HCT116 (cell line): Measurements from ENCODE around the gene KLHL11. TPM values are rescaled to one million over a fixed set of nuclear protein-coding genes. Genes with fewer than 3 reads are reported as not detected.

Experiments
- ATAC-seq: fragments of 200-7000 bp; cut with Tn5 transposase; 2 replicates; pipeline ENCODE4 v1.9.1; 2020; ENCODE audit warnings: mild to moderate bottlenecking, moderate library complexity
- BruUV-seq: library from RNA; stranded (reverse); fragments of 400-500 nt; replicated peaks from 2 replicates; lab custom pipeline; 2021; lab: Mats Ljungman, UMichigan
- CTCF ChIA-PET: fragments of 300-600 bp; sonication (Branson Sonifier 250); formaldehyde crosslinking; loops from one replicate; lab custom pipeline; 2021; ENCODE audit warnings: antibody characterized with exemption; lab: Charles Lee
- POLR2A ChIA-PET: fragments of 300-600, 350-600 bp; sonication (Branson Sonifier 250); formaldehyde crosslinking; loops from one replicate; lab custom pipeline; 2021; ENCODE audit warnings: antibody characterized with exemption; lab: Charles Lee
- RAD21 ChIA-PET, 2 experiments: fragments of 300-600 bp; sonication (Branson Sonifier 250); formaldehyde crosslinking; loops; one replicate each; lab custom pipeline; 2023; ENCODE audit warnings: low total read pairs in 2 of 2; ENCODE audit not compliant: uncharacterized antibody in 2 of 2, unreplicated experiment in 2 of 2, low non-redundant PET in 1 of 2; lab: Charles Lee
- DNase-seq: peaks from one replicate; pipeline ENCODE4 v3.0.0-alpha.2; 2010; ENCODE audit warnings: low read depth, low spot score
- H2AFZ ChIP-seq: fragments of 200-600 bp; shearing (Covaris generic), sonication (generic); 2 replicates; pipeline ENCODE4 v1.6.1; 2017; ENCODE audit warnings: low read depth, mixed run types, mixed read lengths, antibody characterized with exemption, low read length; ENCODE audit not compliant: poor library complexity, severe bottlenecking
- H3K27ac ChIP-seq: 2 replicates; pipeline ENCODE4 v1.5.1; 2012; ENCODE audit warnings: low read depth, low read length
- H3K27me3 ChIP-seq: fragments of 200-600 bp; sonication (generic); 2 replicates; pipeline ENCODE4 v1.6.1; 2016; ENCODE audit warnings: mixed run types, low read length, mixed read lengths; ENCODE audit not compliant: insufficient read depth
- H3K36me3 ChIP-seq, 2 experiments: fragments of 200-500 bp in 1 of 2; fragments of 200-600 bp in 1 of 2; sonication (Bioruptor generic) in 1 of 2; sonication (generic) in 1 of 2; 2 replicates each; pipeline versions ENCODE4 v1.5.1 to v1.6.1; 2014 to 2016; ENCODE audit warnings: low read length in 2 of 2, inconsistent platforms in 1 of 2, mixed read lengths in 1 of 2, mixed run types in 1 of 2; ENCODE audit not compliant: insufficient read depth in 2 of 2, control insufficient read depth in 1 of 2
- H3K4me1 ChIP-seq, 2 experiments: fragments of 200-600 bp in 1 of 2; sonication (generic) in 1 of 2; 2 replicates each; pipeline versions ENCODE4 v1.5.1 to v1.6.1; 2012 to 2017; ENCODE audit warnings: low read length in 2 of 2, inconsistent platforms in 1 of 2, mild to moderate bottlenecking in 1 of 2, mixed read lengths in 1 of 2, mixed run types in 1 of 2, moderate library complexity in 1 of 2; ENCODE audit not compliant: insufficient read depth in 2 of 2, control insufficient read depth in 1 of 2
- H3K4me2 ChIP-seq: fragments of 200-600 bp; sonication (generic); 2 replicates; pipeline ENCODE4 v1.6.1; 2017; ENCODE audit warnings: mixed run types, low read length, mixed read lengths
- H3K4me3 ChIP-seq, 2 experiments: fragments of 200-600 bp in 1 of 2; sonication (generic) in 1 of 2; replicated peaks in 1 of 2; 2 replicates each; pipeline ENCODE4 v1.5.1; 2011 to 2016; ENCODE audit warnings: low read length in 2 of 2, control low read depth in 1 of 2, low read depth in 1 of 2, mild to moderate bottlenecking in 1 of 2, mixed read lengths in 1 of 2, mixed run types in 1 of 2
- H3K79me2 ChIP-seq: fragments of 200-600 bp; sonication (generic); 2 replicates; pipeline ENCODE4 v1.6.1; 2017; ENCODE audit warnings: mild to moderate bottlenecking, mixed run types, low read length, moderate library complexity, mixed read lengths; ENCODE audit not compliant: insufficient read depth
- H3K9ac ChIP-seq: fragments of 200-600 bp; sonication (generic); 2 replicates; pipeline ENCODE4 v1.6.1; 2016; ENCODE audit warnings: low read length, mixed read lengths
- H3K9me2 ChIP-seq: fragments of 200-600 bp; sonication (generic), shearing (Covaris generic); 2 replicates; pipeline ENCODE4 v1.6.1; 2017; ENCODE audit warnings: mixed run types, mild to moderate bottlenecking, moderate library complexity; ENCODE audit not compliant: insufficient read depth
- H3K9me3 ChIP-seq, 2 experiments: fragments of 200-500 bp in 1 of 2; fragments of 200-600 bp in 1 of 2; sonication (Bioruptor generic) in 1 of 2; sonication (generic) in 1 of 2; 2 replicates each; pipeline ENCODE4 v1.6.1; 2014 to 2017; ENCODE audit warnings: low read length in 2 of 2, mixed read lengths in 2 of 2, inconsistent platforms in 1 of 2, low read depth in 1 of 2, mild to moderate bottlenecking in 1 of 2, mixed run types in 1 of 2, moderate library complexity in 1 of 2; ENCODE audit not compliant: control insufficient read depth in 1 of 2, insufficient read depth in 1 of 2
- H4K20me1 ChIP-seq: fragments of 200-600 bp; sonication (generic), shearing (Covaris generic); 2 replicates; pipeline ENCODE4 v1.6.1; 2017; ENCODE audit warnings: mixed run types, mild to moderate bottlenecking, moderate library complexity; ENCODE audit not compliant: insufficient read depth
- CBX3 ChIP-seq: IDR thresholded peaks from 2 replicates; pipeline ENCODE4 v1.6.1; 2012; ENCODE audit warnings: low read depth
- FOSL1 ChIP-seq: IDR thresholded peaks from 2 replicates; pipeline ENCODE4 v1.6.1; 2012; ENCODE audit warnings: low read depth
- POLR2A ChIP-seq: IDR thresholded peaks from 2 replicates; pipeline ENCODE4 v1.7.0; 2011; ENCODE audit warnings: borderline replicate concordance; ENCODE audit not compliant: insufficient read depth, insufficient read length; ENCODE audit errors: extremely low read depth
- POLR2AphosphoS5 ChIP-seq: IDR thresholded peaks from 2 replicates; pipeline ENCODE4 v1.6.1; 2011; ENCODE audit warnings: mild to moderate bottlenecking, low read depth, low read length, moderate library complexity
- SIN3A ChIP-seq: IDR thresholded peaks from 2 replicates; pipeline ENCODE4 v1.6.1; 2012; ENCODE audit warnings: low read depth
- YY1 ChIP-seq: IDR thresholded peaks from 2 replicates; pipeline ENCODE4 v1.6.1; 2011; ENCODE audit warnings: low read length, low read depth, moderate library complexity, mild to moderate bottlenecking; ENCODE audit not compliant: insufficient replicate concordance; ENCODE audit errors: extremely low read depth
- ZFX ChIP-seq: fragments of 450-650 bp; IDR thresholded peaks from 2 replicates; pipeline ENCODE4 v1.6.1; 2017
- intact Hi-C: fragments of 100-400 bp; cut with micrococcal nuclease; formaldehyde crosslinking; loops from 2 replicates; pipeline ENCODE4 v1.10.0; 2022
- total RNA-seq: library from RNA; stranded (reverse); gene quantifications from one replicate; pipeline ENCODE4 v1.2.1, GENCODE V29; 2021; ENCODE audit not compliant: unreplicated experiment
- TF ChIP-seq, protein P1 (sequence below): IDR thresholded peaks from 2 replicates; pipeline ENCODE4 v1.6.1; 2012; ENCODE audit warnings: low read depth

KLHL11 gene
- total RNA-seq, 1 experiment from 2014 or later: 22.4 TPM

DNA sequence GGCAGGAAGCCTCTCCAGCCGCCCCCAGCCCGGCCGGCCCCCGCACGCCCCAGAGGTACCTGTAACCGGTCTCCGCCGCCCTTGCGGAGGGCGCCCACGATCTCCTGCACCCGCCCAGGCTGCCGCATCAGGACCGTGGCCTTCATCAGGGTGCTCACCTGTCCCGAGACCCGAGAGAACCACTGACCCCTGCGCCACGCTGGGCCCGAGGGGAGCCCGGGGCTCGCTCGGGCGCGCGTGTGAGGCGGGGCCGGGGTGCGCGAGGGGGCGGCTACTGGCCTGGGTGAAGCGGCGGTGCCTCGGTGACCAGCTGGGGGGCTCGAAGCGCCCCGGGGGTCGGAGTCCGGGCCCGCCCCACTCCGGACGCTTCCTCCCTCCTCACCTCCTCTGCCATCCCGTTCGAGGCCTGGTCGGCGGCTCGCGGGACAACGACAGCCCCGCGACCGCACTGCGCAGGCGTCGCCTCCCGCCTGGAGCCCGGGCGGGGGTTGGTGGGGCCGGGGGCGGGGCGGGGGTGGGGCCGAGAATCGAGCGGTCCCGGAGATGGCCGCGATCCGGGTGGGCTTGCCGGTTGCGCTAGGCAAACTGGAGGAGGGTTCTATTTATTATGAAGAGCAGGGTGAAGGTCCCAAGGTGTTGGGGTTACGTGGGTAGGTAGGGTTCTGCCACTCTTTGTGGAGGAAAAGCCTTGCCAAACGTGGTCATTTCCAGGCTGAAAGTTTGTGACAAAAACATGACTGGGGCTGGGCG lies 29.2 kb downstream of the KLHL11 start, which contains the start of gene NT5C3B:
TSS of gene NT5C3B (minus strand) at position 433 of the 750 bp plus-strand sequence. CDS start at position 394, 39 bp downstream.
- ChIA-PET CTCF (no interaction called here), POLR2A (no interaction called here), RAD21 (no interaction called here)
- intact Hi-C loops: no loop called here
- peak within 1 kb of the TSS; percentile 80 for H3K9ac ChIP-seq
- H4K20me1 ChIP-seq: no peaks in the 10 kb centered on the region
- peak within 1 kb of the TSS; percentile 78 to 86 for H3K4me3 ChIP-seq
- TF ChIP-seq YY1: peak; percentile 10
- TF ChIP-seq POLR2AphosphoS5: peak; percentile 89
- TF ChIP-seq, protein P1, sequence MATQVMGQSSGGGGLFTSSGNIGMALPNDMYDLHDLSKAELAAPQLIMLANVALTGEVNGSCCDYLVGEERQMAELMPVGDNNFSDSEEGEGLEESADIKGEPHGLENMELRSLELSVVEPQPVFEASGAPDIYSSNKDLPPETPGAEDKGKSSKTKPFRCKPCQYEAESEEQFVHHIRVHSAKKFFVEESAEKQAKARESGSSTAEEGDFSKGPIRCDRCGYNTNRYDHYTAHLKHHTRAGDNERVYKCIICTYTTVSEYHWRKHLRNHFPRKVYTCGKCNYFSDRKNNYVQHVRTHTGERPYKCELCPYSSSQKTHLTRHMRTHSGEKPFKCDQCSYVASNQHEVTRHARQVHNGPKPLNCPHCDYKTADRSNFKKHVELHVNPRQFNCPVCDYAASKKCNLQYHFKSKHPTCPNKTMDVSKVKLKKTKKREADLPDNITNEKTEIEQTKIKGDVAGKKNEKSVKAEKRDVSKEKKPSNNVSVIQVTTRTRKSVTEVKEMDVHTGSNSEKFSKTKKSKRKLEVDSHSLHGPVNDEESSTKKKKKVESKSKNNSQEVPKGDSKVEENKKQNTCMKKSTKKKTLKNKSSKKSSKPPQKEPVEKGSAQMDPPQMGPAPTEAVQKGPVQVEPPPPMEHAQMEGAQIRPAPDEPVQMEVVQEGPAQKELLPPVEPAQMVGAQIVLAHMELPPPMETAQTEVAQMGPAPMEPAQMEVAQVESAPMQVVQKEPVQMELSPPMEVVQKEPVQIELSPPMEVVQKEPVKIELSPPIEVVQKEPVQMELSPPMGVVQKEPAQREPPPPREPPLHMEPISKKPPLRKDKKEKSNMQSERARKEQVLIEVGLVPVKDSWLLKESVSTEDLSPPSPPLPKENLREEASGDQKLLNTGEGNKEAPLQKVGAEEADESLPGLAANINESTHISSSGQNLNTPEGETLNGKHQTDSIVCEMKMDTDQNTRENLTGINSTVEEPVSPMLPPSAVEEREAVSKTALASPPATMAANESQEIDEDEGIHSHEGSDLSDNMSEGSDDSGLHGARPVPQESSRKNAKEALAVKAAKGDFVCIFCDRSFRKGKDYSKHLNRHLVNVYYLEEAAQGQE: no peak
- TF ChIP-seq FOSL1: no peak
- no peak for TF ChIP-seq CBX3
- peak; percentile 91 for TF ChIP-seq ZFX
- TF ChIP-seq POLR2A: peak; percentile 68
- no peak for TF ChIP-seq SIN3A
- H3K4me1 ChIP-seq: peaks cover 4 to 15% of the 10 kb centered on the region in 2 experiments; a peak in 3 of 4 replicates
- DNase-seq: peak; percentile 7
- peak within 1 kb of the TSS; percentile 81 for H3K4me2 ChIP-seq
- no TSS peak for BruUV-seq
- H3K9me3 ChIP-seq: no peaks in the 10 kb centered on the region
- peak within 1 kb of the TSS; percentile 74; the same call in 1 of the 2 replicates for H3K27ac ChIP-seq
- peaks cover 12 to 17% of the 10 kb centered on the region in 2 experiments; a peak in 2 of 4 replicates for H3K36me3 ChIP-seq
- peak within 1 kb of the TSS; percentile 76 for H2AFZ ChIP-seq
- peak; percentile 89 for ATAC-seq
- H3K27me3 ChIP-seq: no peaks in the 10 kb centered on the region
- peaks cover 22% of the 10 kb centered on the region for H3K79me2 ChIP-seq
- H3K9me2 ChIP-seq: no peaks in the 10 kb centered on the region
